MM.1S (cell line): Measurements from ENCODE around the gene RCSD1.

Experiments used
- DNase-seq: peaks from one replicate; pipeline ENCODE4 v3.0.0-alpha.2; 2015
- H2AFZ ChIP-seq: fragments of 300-600 bp; sonication (generic); 2 replicates; pipeline ENCODE4 v1.6.0; 2016; ENCODE audit warnings: antibody characterized with exemption, low read length
- H3F3A ChIP-seq: fragments of 300-600 bp; sonication (generic); 2 replicates; pipeline ENCODE4 v1.6.1; 2016; ENCODE audit warnings: mild to moderate bottlenecking, antibody characterized with exemption, low read length, moderate library complexity, mixed read lengths; ENCODE audit not compliant: insufficient read depth
- H3K27ac ChIP-seq: fragments of 300-600 bp; sonication (generic); 2 replicates; pipeline ENCODE4 v1.5.1; 2016; ENCODE audit warnings: mild to moderate bottlenecking, low read length
- H3K27me3 ChIP-seq: fragments of 300-600 bp; sonication (generic); replicated peaks from 2 replicates; pipeline ENCODE4 v1.6.0; 2016; ENCODE audit warnings: low read length; ENCODE audit not compliant: insufficient read depth
- H3K36me3 ChIP-seq: fragments of 300-600 bp; sonication (generic); replicated peaks from 2 replicates; pipeline ENCODE4 v1.6.1; 2016; ENCODE audit warnings: mild to moderate bottlenecking, low read length, mixed read lengths; ENCODE audit not compliant: insufficient read depth
- H3K4me1 ChIP-seq: fragments of 300-600 bp; sonication (generic); 2 replicates; pipeline ENCODE4 v1.6.1; 2016; ENCODE audit warnings: low read length, mixed read lengths
- H3K4me2 ChIP-seq: fragments of 300-600 bp; sonication (generic); 2 replicates; pipeline ENCODE4 v1.6.0; 2016; ENCODE audit warnings: low read depth, low read length
- H3K4me3 ChIP-seq: fragments of 300-600 bp; sonication (generic); 2 replicates; pipeline ENCODE4 v1.5.1; 2016; ENCODE audit warnings: low read length, mixed read lengths
- H3K79me2 ChIP-seq: fragments of 300-600 bp; sonication (generic); 2 replicates; pipeline ENCODE4 v1.6.1; 2016; ENCODE audit warnings: mixed run types, low read length, mixed read lengths
- H3K9ac ChIP-seq: fragments of 300-600 bp; sonication (generic); 2 replicates; pipeline ENCODE4 v1.6.1; 2016; ENCODE audit warnings: low read length, mixed read lengths
- H3K9me2 ChIP-seq: fragments of 300-600 bp; sonication (generic); replicated peaks from 2 replicates; pipeline ENCODE4 v1.6.1; 2016; ENCODE audit warnings: mild to moderate bottlenecking, low read length, mixed read lengths; ENCODE audit not compliant: insufficient read depth
- H3K9me3 ChIP-seq: fragments of 300-600 bp; sonication (generic); replicated peaks from 2 replicates; pipeline ENCODE4 v1.6.1; 2016; ENCODE audit warnings: mild to moderate bottlenecking, low read length, mixed read lengths; ENCODE audit not compliant: insufficient read depth
- H4K20me1 ChIP-seq: fragments of 300-600 bp; sonication (generic); 2 replicates; pipeline ENCODE4 v1.6.1; 2016; ENCODE audit warnings: mild to moderate bottlenecking, low read length, moderate library complexity, mixed read lengths; ENCODE audit not compliant: insufficient read depth
- CTCF ChIP-seq: fragments of 300-600 bp; sonication (generic); IDR thresholded peaks from 2 replicates; pipeline ENCODE4 v1.5.1; 2016; ENCODE audit warnings: antibody characterized with exemption, low read length, mixed read lengths
- EZH2 ChIP-seq: fragments of 300-600 bp; sonication (generic); optimal IDR thresholded peaks from 2 replicates; pipeline ENCODE3; 2017; ENCODE audit warnings: low read depth, mild to moderate bottlenecking, antibody characterized with exemption, low read length, mixed read lengths
- EZH2phosphoT487 ChIP-seq: fragments of 300-600 bp; sonication (generic); IDR thresholded peaks from 2 replicates; pipeline ENCODE4 v1.6.1; 2018; ENCODE audit warnings: antibody characterized with exemption, low read length

The RCSD1 gene

GRCh38 chr1:167661527-167662426, 31.7 kb downstream of the RCSD1 start:
- no peak overlapping the region for H3K9ac ChIP-seq
- H3K9me3 ChIP-seq, result no peaks in the 10 kb centered on the region
- no peaks in the 10 kb centered on the region for H3F3A ChIP-seq
- H2AFZ ChIP-seq, result no peak overlapping the region
- TF ChIP-seq EZH2, result no peak
- TF ChIP-seq CTCF, result no peak
- TF ChIP-seq EZH2phosphoT487, result no peak
- no peak overlapping the region for H3K27ac ChIP-seq
- H3K36me3 ChIP-seq, result no peaks in the 10 kb centered on the region
- H3K9me2 ChIP-seq, result no peaks in the 10 kb centered on the region
- H3K4me3 ChIP-seq, result no peak overlapping the region
- H3K27me3 ChIP-seq, result no peaks in the 10 kb centered on the region
- H3K4me2 ChIP-seq, result no peak overlapping the region
- no peak for DNase-seq
- no peaks in the 10 kb centered on the region for H3K4me1 ChIP-seq
- H3K79me2 ChIP-seq, result peaks cover 80% of the 10 kb centered on the region
- no peaks in the 10 kb centered on the region for H4K20me1 ChIP-seq

GRCh38 chr1:167663002-167663772, 33.2 kb downstream of the RCSD1 start:
- Histone ChIP-seq H3K27me3 (no peaks in the 10 kb centered on the region), H3F3A (no peaks in the 10 kb centered on the region), H3K4me3 (no peak overlapping the region), H3K9ac (no peak overlapping the region), H3K4me1 (no peaks in the 10 kb centered on the region), H3K9me3 (no peaks in the 10 kb centered on the region), H2AFZ (no peak overlapping the region), H4K20me1 (no peaks in the 10 kb centered on the region), H3K79me2 (peaks cover 68% of the 10 kb centered on the region), H3K4me2 (no peak overlapping the region), H3K9me2 (no peaks in the 10 kb centered on the region), H3K27ac (no peak overlapping the region), H3K36me3 (no peaks in the 10 kb centered on the region)
- DNase-seq, result no peak
- TF ChIP-seq EZH2phosphoT487 (no peak), CTCF (no peak)

- Histone ChIP-seq H3F3A (no peaks in the 10 kb centered on the region), H3K4me2 (no peak overlapping the region), H3K9me2 (no peaks in the 10 kb centered on the region), H3K27me3 (no peaks in the 10 kb centered on the region), H3K4me1 (no peaks in the 10 kb centered on the region), H3K4me3 (no peak overlapping the region), H3K9ac (no peak overlapping the region), H3K27ac (no peak overlapping the region), H3K9me3 (no peaks in the 10 kb centered on the region), H2AFZ (no peak overlapping the region), H4K20me1 (no peaks in the 10 kb centered on the region), H3K79me2 (peaks cover 49% of the 10 kb centered on the region), H3K36me3 (no peaks in the 10 kb centered on the region)
- TF ChIP-seq EZH2 (no peak), CTCF (no peak), EZH2phosphoT487 (no peak)
- DNase-seq, result no peak
Measured at GRCh38 chr1:167665469-167665868, 35.4 kb downstream of the RCSD1 start.
